Activated T-cell treated with anti-CD3 and anti-CD28 coated beads, Interleukin-2, amount 50 U/mL, for 4 hours (primary cell): ENCODE data around the gene SYF2. TPM values are rescaled to one million over a fixed set of nuclear protein-coding genes. Genes with fewer than 3 reads are reported as not detected.
"Not testable (repeated sequence)": the region's sequence is repeated elsewhere in the genome, so short reads cannot be mapped to it uniquely, and the experiment has no call there.

Source experiments
- ATAC-seq, 2 donors: fragments of 200-7000 bp; cut with Tn5 transposase; one replicate each; pipeline ENCODE4 v1.10.0; 2021
- DNase-seq: peaks from one replicate; pipeline ENCODE4 v3.0.0-alpha.2; 2020
- H3K27me3 Mint-ChIP-seq: one replicate; pipeline ENCODE4 v1.8.0; 2021; ENCODE audit warnings: low read depth, mixed read lengths
- H3K36me3 Mint-ChIP-seq: one replicate; pipeline ENCODE4 v1.8.0; 2022; ENCODE audit warnings: mixed read lengths; ENCODE audit not compliant: insufficient read depth
- H3K4me1 Mint-ChIP-seq: one replicate; pipeline ENCODE4 v1.8.0; 2021; ENCODE audit warnings: low read depth, mixed read lengths
- H3K4me3 Mint-ChIP-seq: one replicate; pipeline ENCODE4 v1.8.0; 2021; ENCODE audit warnings: mild to moderate bottlenecking, moderate library complexity, mixed read lengths
- H3K9me3 Mint-ChIP-seq: one replicate; pipeline ENCODE4 v1.8.0; 2021; ENCODE audit warnings: mixed read lengths
- total RNA-seq, 3 donors: library from RNA; stranded (reverse); gene quantifications; one replicate each; pipeline ENCODE4 v1.2.1, GENCODE V29; 2021

The SYF2 gene
- total RNA-seq = 10 to 100 TPM; 46.7 to 54.9 (median 52.2) TPM

DNA sequence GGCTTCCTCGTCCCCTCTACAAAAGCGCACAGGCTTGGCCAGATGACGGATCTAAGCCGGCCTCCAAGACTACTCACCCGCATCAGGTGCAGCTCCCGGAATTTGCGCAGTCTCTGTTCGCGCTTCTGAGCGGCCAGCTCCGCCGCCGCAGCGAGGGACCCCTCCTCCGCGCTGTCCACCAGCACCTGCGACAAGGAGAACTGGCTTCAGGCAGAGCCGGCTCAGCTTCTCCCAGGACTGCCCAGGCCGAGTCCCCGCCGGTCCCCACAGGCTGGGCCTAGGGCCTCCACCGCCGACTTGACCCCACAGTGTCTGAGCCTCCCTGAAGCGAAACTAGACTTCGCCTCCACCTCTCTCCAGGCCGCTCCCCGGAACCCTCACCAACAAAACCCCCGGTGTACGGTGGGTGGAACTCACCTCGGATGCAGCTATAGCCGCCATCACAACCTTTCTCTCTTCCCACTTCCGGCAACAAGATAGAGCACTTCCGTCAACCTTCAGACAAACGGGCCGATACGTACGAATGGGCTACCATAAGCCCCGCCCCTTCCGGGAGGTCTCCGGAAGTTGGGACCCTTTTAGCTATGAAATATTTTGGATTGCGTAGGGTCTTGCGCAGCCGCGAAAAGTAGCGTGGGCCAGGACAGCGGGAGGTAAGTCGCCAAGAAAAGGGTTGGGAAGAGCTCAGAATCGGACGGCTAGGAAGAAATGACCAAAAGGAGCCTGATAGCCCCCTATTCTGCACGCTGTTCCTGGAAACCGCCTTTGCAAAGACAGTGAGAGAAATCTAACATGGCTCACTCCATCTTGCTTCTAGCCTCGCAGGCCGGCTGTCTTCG, at the start of gene SYF2:
TSS of gene SYF2 (minus strand) at position 476 of the 839 bp plus-strand sequence. CDS start at position 441, 35 bp downstream.
- no peak within 1 kb of the TSS for H3K4me3 Mint-ChIP-seq
- peak; percentile 82 for DNase-seq
- H3K9me3 Mint-ChIP-seq = no peaks in the 10 kb centered on the region
- peaks cover 24% of the 10 kb centered on the region for H3K4me1 Mint-ChIP-seq
- H3K27me3 Mint-ChIP-seq = no peaks in the 10 kb centered on the region
- ATAC-seq = peak; percentile 93 to 96
- peaks cover 18% of the 10 kb centered on the region for H3K36me3 Mint-ChIP-seq

DNA sequence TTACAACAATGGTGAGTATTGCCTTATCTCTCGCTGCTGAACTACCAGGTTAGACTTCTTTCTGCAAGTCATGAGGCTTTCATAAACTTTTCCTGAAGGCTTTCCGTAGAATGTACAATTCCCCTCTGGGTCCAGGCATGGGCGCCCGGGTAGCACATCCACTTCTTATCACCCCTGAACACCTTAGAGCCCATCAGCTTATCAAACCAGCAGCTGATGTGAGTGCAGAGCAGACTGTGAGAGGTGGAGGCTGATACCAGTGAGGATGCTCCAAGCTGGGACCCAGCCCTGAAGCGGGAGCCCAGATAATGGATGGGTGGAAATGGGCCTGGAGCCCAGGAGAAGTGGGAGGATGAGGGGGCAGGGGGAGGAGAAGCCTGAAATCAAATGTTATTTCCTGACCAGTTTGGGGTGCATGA, 47.4 kb upstream of the SYF2 start:
- H3K4me3 Mint-ChIP-seq, H3K9me3 Mint-ChIP-seq, H3K27me3 Mint-ChIP-seq: not testable (repeated sequence)

DNA sequence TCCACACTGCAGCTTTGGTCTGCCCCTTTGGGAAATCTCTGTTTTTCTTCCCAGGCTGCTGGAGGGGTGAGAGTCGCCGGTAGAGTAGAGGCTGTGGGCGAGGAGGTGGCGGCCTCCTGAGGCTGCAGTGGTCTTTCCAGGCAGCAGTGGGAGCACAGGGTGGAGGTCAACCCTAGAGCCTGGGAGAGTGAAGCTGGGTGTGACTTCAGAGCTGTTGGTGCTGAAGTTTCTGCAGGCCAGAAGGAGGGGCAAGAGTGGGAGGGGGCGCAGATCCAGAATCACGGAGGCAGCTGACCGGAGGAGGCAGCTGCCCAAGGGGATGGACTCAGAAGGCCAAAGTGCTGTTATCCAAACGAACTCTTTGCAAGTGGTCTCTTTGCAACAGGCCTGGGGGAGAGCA, 46.5 kb upstream of the SYF2 start:
- ATAC-seq, H3K36me3 Mint-ChIP-seq, H3K4me3 Mint-ChIP-seq, H3K27me3 Mint-ChIP-seq, DNase-seq, H3K4me1 Mint-ChIP-seq, H3K9me3 Mint-ChIP-seq: not testable (repeated sequence)

More for the DNA sequence above, 47.4 kb upstream of the SYF2 start:
- not testable (repeated sequence) for ATAC-seq, H3K4me1 Mint-ChIP-seq, H3K36me3 Mint-ChIP-seq, DNase-seq

DNA sequence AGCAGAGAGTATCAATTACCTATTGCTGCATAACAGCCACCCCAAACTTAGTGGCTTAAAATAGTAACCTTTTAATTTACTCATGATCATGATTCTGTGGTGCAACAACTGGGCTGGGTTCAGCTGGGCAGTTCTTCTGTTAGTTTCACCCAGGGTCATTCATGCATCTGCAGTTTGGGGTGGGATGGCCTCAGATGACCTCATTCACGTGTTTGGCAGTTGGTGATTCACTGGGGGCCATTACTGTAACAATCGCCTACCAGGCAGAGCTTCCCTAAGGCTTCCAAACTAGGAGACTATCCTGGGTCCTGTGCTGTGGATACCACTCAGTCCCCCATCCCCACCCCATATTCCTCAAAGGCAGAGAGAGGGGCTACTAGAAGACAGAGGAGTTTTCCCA, 46.1 kb upstream of the SYF2 start:
- H3K4me1 Mint-ChIP-seq, H3K9me3 Mint-ChIP-seq, DNase-seq, H3K27me3 Mint-ChIP-seq, ATAC-seq, H3K36me3 Mint-ChIP-seq, H3K4me3 Mint-ChIP-seq: not testable (repeated sequence)

DNA sequence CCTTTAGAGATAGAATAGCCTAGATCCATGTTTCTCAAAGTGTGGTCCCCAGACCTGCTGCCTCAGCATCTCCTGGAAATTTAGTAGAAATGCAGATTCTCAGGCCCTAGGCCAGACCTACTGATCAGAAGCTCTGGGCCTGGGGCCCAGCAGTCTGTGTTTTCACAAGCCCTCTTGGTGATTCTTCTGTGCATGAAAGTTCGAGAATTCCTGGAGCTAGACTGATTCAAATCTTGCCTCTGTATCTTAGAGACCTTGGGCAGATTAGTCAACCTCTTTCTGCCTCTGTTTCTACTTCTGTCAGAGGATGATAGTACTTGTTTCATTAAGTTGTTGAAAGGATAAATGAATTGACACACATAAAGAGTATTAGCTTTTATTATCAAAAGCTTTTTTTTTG, 45.0 kb upstream of the SYF2 start:
- H3K36me3 Mint-ChIP-seq, H3K27me3 Mint-ChIP-seq: not testable (repeated sequence)

GRCh38 chr1:25275648-25276047, 43.3 kb upstream of the SYF2 start:
- not testable (repeated sequence) for ATAC-seq, H3K36me3 Mint-ChIP-seq, H3K4me1 Mint-ChIP-seq, H3K4me3 Mint-ChIP-seq, H3K9me3 Mint-ChIP-seq, DNase-seq, H3K27me3 Mint-ChIP-seq

More for the DNA sequence above, 45.0 kb upstream of the SYF2 start:
- ATAC-seq, H3K9me3 Mint-ChIP-seq, H3K4me1 Mint-ChIP-seq, H3K4me3 Mint-ChIP-seq, DNase-seq: not testable (repeated sequence)

DNA sequence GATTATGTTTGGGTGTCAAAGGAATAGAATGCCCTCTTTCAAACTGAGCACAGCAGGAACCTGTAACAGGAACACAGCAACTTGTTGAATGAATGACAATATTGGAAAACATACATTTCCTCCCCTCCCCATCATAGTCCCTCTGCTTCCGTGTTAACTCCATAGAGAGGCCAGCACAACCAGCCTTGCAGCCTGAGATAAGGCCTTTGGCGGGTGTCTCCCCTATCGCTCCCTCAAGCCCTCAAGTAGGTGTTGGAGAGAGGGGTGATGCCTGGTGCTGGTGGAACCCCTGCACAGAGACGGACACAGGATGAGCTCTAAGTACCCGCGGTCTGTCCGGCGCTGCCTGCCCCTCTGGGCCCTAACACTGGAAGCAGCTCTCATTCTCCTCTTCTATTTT, 39.9 kb upstream of the SYF2 start, which contains the start of gene RHD:
TSS of gene RHD (plus strand) at position 272 of the 400 bp plus-strand sequence. CDS start at position 311, 39 bp downstream.
- not testable (repeated sequence) for H3K36me3 Mint-ChIP-seq, H3K4me1 Mint-ChIP-seq, H3K9me3 Mint-ChIP-seq, DNase-seq, ATAC-seq, H3K27me3 Mint-ChIP-seq, H3K4me3 Mint-ChIP-seq

GRCh38 chr1:25268143-25268760, 36.0 kb upstream of the SYF2 start:
- not testable (repeated sequence) for H3K4me1 Mint-ChIP-seq, DNase-seq, H3K9me3 Mint-ChIP-seq, H3K36me3 Mint-ChIP-seq, ATAC-seq, H3K27me3 Mint-ChIP-seq
- H3K4me3 Mint-ChIP-seq = peak overlapping the region; percentile 72

GRCh38 chr1:25267288-25268142, 35.2 kb upstream of the SYF2 start:
- ATAC-seq (peak; percentile 80 to 83), DNase-seq (peak; percentile 91)
- H3K4me1 Mint-ChIP-seq = peaks cover 13% of the 10 kb centered on the region
- H3K9me3 Mint-ChIP-seq, H3K27me3 Mint-ChIP-seq, H3K36me3 Mint-ChIP-seq: not testable (repeated sequence)
- H3K4me3 Mint-ChIP-seq = peak overlapping the region; percentile 72

GRCh38 chr1:25266554-25267287, 34.4 kb upstream of the SYF2 start:
- ATAC-seq = peak; percentile 44 to 47
- not testable (repeated sequence) for DNase-seq, H3K36me3 Mint-ChIP-seq, H3K9me3 Mint-ChIP-seq, H3K27me3 Mint-ChIP-seq
- peaks cover 15% of the 10 kb centered on the region for H3K4me1 Mint-ChIP-seq
- H3K4me3 Mint-ChIP-seq = peak overlapping the region; percentile 89

- H3K9me3 Mint-ChIP-seq, ATAC-seq, H3K36me3 Mint-ChIP-seq, H3K4me3 Mint-ChIP-seq, DNase-seq, H3K27me3 Mint-ChIP-seq: not testable (repeated sequence)
- H3K4me1 Mint-ChIP-seq = peaks cover 23% of the 10 kb centered on the region
Observed at GRCh38 chr1:25260336-25260735, 28.0 kb upstream of the SYF2 start.

DNA sequence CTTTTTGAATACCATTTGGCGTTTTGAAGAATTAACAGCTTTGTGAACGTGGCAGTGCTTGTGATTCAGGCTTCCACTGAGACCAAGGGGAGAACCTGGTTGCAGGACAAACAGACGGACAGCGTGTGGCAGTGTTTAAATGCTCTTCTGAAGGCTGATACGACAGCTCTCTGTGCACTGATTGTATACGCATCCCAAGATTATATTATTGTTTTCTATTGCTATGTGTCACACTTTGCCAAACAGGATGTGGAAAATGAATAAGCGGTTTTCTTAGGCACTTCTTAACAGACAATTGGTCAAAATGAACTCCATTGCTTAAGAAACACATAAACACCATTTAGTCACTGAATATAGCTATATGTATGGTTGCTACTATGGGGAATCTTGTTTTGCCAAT, 27.5 kb upstream of the SYF2 start:
- H3K4me3 Mint-ChIP-seq, H3K27me3 Mint-ChIP-seq, H3K9me3 Mint-ChIP-seq, DNase-seq, H3K36me3 Mint-ChIP-seq: not testable (repeated sequence)
- peaks cover 23% of the 10 kb centered on the region for H3K4me1 Mint-ChIP-seq
- peak; percentile 58 to 65 for ATAC-seq

GRCh38 chr1:25257196-25257595, 24.9 kb upstream of the SYF2 start:
- DNase-seq (no peak), ATAC-seq (no peak)
- H3K27me3 Mint-ChIP-seq = no peaks in the 10 kb centered on the region
- H3K9me3 Mint-ChIP-seq = no peaks in the 10 kb centered on the region
- H3K4me1 Mint-ChIP-seq = peaks cover 12% of the 10 kb centered on the region
- no peak overlapping the region for H3K4me3 Mint-ChIP-seq
- H3K36me3 Mint-ChIP-seq = peaks cover 1% of the 10 kb centered on the region

DNA sequence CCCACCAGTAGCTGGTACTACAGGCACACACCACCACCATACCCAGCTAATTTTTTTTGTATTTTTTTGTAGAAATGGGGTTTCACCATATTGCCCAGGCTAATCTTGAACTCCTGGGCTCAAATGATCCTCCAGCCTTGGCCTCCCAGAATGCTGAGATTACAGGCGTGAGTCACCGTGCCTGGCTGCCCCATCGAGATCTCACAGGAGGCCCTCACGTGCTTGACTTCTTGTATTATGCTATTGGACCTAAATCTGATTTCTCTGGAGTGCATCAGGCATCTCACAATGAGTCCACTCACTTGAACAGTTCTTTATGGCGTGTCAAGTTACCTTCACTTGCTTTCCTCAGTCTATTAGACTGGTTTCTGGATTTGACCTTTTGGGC, 24.3 kb upstream of the SYF2 start:
- ATAC-seq = no peak
- Mint-ChIP-seq H3K9me3 (no peaks in the 10 kb centered on the region), H3K4me3 (no peak overlapping the region), H3K4me1 (peaks cover 11% of the 10 kb centered on the region), H3K27me3 (no peaks in the 10 kb centered on the region), H3K36me3 (peaks cover 1% of the 10 kb centered on the region)
- DNase-seq = no peak
